ENCODE results near the gene ACSF3.

GRCh38 chr16:89140981-89141883 is 47.6 kb downstream of the ACSF3 start:
- TF ChIP-seq TCF7L2 (IDR thresholded peaks at IDR 0.05; ENCODE audit: borderline replicate concordance, low read depth, low read length) (no peak), YY1 (tag by site-specific recombination; IDR thresholded peaks at IDR 0.05) (no peak), ZNF792 (tag by site-specific recombination; IDR thresholded peaks at IDR 0.05) (no peak), ZEB2 (tag by site-specific recombination; IDR thresholded peaks at IDR 0.05) (no peak), CTCF (tag by site-specific recombination; IDR thresholded peaks at IDR 0.05) (no peak), ZNF19 (tag by site-specific recombination; IDR thresholded peaks at IDR 0.05; ENCODE audit: low read depth) (no peak), GFI1B (tag by site-specific recombination; IDR thresholded peaks at IDR 0.05) (no peak), ZNF26 (tag by site-specific recombination; IDR thresholded peaks at IDR 0.05) (no peak), PBX3 (CRISPR knock-in tag; IDR thresholded peaks at IDR 0.05) (no peak), REST (tag by site-specific recombination; IDR thresholded peaks at IDR 0.05) (no peak), ZNF76 (tag by site-specific recombination; IDR thresholded peaks at IDR 0.05; ENCODE audit: borderline replicate concordance, low read depth) (no peak), ZNF211 (tag by site-specific recombination; IDR thresholded peaks at IDR 0.05; ENCODE audit: low read depth) (no peak), ZNF777 (tag by site-specific recombination; IDR thresholded peaks at IDR 0.05; ENCODE audit: borderline replicate concordance) (no peak), ZNF274 (IDR thresholded peaks at IDR 0.05; ENCODE audit: low read length) (no peak), ZNF274 (tag by site-specific recombination; IDR thresholded peaks at IDR 0.05; ENCODE audit: borderline replicate concordance) (no peak)
